H1 (cell line): ENCODE data around the gene PAX6. TPM values are rescaled to one million over a fixed set of nuclear protein-coding genes. Genes with fewer than 3 reads are reported as not detected.

ENCODE experiments used
- CTCF ChIA-PET: fragments of 300-600 bp; sonication (Branson Sonifier 250); formaldehyde crosslinking; loops from one replicate; lab custom pipeline; 2021; ENCODE audit not compliant: partially characterized antibody; lab: Charles Lee
- POLR2A ChIA-PET: fragments of 300-600 bp; sonication (Branson Sonifier 250); formaldehyde crosslinking; loops from one replicate; lab custom pipeline; 2021; ENCODE audit warnings: inconsistent platforms; ENCODE audit not compliant: partially characterized antibody; lab: Charles Lee
- DNase-seq, 2 experiments: peaks; one replicate each; pipeline versions ENCODE4 v3.0.0 to v3.0.0-alpha.2; 2010 to 2022; ENCODE audit warnings: low spot score in 2 of 2, low read depth in 1 of 2, mixed read lengths in 1 of 2
- FAIRE-seq: peaks from 2 replicates; lab custom pipeline; 2011; peaks lifted over from hg19 to GRCh38; lab: Jason Lieb, UNC
- H2AFZ ChIP-seq: 2 replicates; pipeline ENCODE4 v1.8.1; 2012; ENCODE audit warnings: low read length, inconsistent platforms
- H2AK5ac ChIP-seq: 2 replicates; pipeline ENCODE4 v1.6.1; 2013; ENCODE audit warnings: low read depth, low read length
- H2BK120ac ChIP-seq: replicated peaks from 2 replicates; pipeline ENCODE3; 2013; ENCODE audit warnings: low read depth, low read length, inconsistent platforms
- H2BK12ac ChIP-seq: 2 replicates; pipeline ENCODE4 v1.6.1; 2013; ENCODE audit warnings: low read depth, low read length
- H2BK15ac ChIP-seq: 2 replicates; pipeline ENCODE4 v1.6.1; 2013; ENCODE audit warnings: low read length
- H2BK20ac ChIP-seq: 2 replicates; pipeline ENCODE4 v1.6.1; 2013; ENCODE audit warnings: low read length
- H2BK5ac ChIP-seq: 2 replicates; pipeline ENCODE4 v1.6.1; 2013; ENCODE audit warnings: low read depth, low read length
- H3K14ac ChIP-seq: 2 replicates; pipeline ENCODE4 v1.6.1; 2013; ENCODE audit warnings: inconsistent platforms; ENCODE audit not compliant: insufficient read length
- H3K18ac ChIP-seq: 2 replicates; pipeline ENCODE4 v1.6.1; 2013; ENCODE audit warnings: low read length; ENCODE audit errors: extremely low read depth
- H3K23ac ChIP-seq: 2 replicates; pipeline ENCODE4 v1.6.1; 2013; ENCODE audit warnings: inconsistent platforms; ENCODE audit not compliant: insufficient read length
- H3K23me2 ChIP-seq: 2 replicates; pipeline ENCODE4 v1.6.1; 2013; ENCODE audit warnings: low read depth, low read length
- H3K27ac ChIP-seq: 2 replicates; pipeline ENCODE4 v1.6.1; 2011; ENCODE audit warnings: low read depth, low read length, inconsistent platforms
- H3K27me3 ChIP-seq, 4 experiments: replicated peaks in 1 of 4; 1 replicate in 1 of 4; 2 replicates in 3 of 4; pipeline versions ENCODE4 v1.6.1 to v1.8.1; 2011 to 2013; ENCODE audit warnings: low read length in 3 of 4, mild to moderate bottlenecking in 3 of 4, inconsistent platforms in 2 of 4, mixed read lengths in 2 of 4, moderate library complexity in 1 of 4; ENCODE audit not compliant: control insufficient read depth in 3 of 4, insufficient read depth in 3 of 4; ENCODE audit errors: extremely low read depth in 1 of 4
- H3K36me3 ChIP-seq, 4 experiments: 2 replicates each; pipeline versions ENCODE4 v1.6.1 to v1.8.1; 2011 to 2013; ENCODE audit warnings: mild to moderate bottlenecking in 4 of 4, low read length in 3 of 4, moderate library complexity in 2 of 4, control low read depth in 1 of 4, inconsistent platforms in 1 of 4; ENCODE audit not compliant: insufficient read depth in 4 of 4, control insufficient read depth in 2 of 4
- H3K4ac ChIP-seq: replicated peaks from 2 replicates; pipeline ENCODE3; 2013; ENCODE audit warnings: low read length, low read depth, mixed read lengths, inconsistent platforms; ENCODE audit not compliant: insufficient read length
- H3K4me1 ChIP-seq, 4 experiments: replicated peaks in 1 of 4; 1 replicate in 1 of 4; 2 replicates in 3 of 4; pipeline versions ENCODE4 v1.6.1 to v1.8.1; 2011 to 2013; ENCODE audit warnings: low read length in 3 of 4, inconsistent platforms in 2 of 4, mixed read lengths in 1 of 4; ENCODE audit not compliant: insufficient read depth in 4 of 4, control insufficient read depth in 3 of 4
- H3K4me2 ChIP-seq, 2 experiments: 2 replicates each; pipeline versions ENCODE4 v1.6.1 to v1.8.1; 2011 to 2013; ENCODE audit warnings: low read depth in 2 of 2, low read length in 2 of 2, control low read depth in 1 of 2, inconsistent platforms in 1 of 2, mild to moderate bottlenecking in 1 of 2; ENCODE audit not compliant: insufficient read depth in 1 of 2
- H3K4me3 ChIP-seq, 4 experiments: fragments of 200-600, 300-600 bp in 1 of 4; sonication (generic), shearing (Covaris generic), sonication (Bioruptor Twin) in 1 of 4; 2 replicates each; pipeline versions ENCODE4 v1.5.1 to v1.8.1; 2011 to 2016; ENCODE audit warnings: low read length in 4 of 4, low read depth in 3 of 4, control low read depth in 2 of 4, inconsistent platforms in 2 of 4, mild to moderate bottlenecking in 2 of 4, mixed read lengths in 1 of 4, moderate library complexity in 1 of 4; ENCODE audit not compliant: insufficient read depth in 2 of 4; ENCODE audit errors: extremely low read depth in 1 of 4
- H3K56ac ChIP-seq: replicated peaks from 2 replicates; pipeline ENCODE3; 2013; ENCODE audit warnings: low read depth, mild to moderate bottlenecking, mixed read lengths, low read length, inconsistent platforms; ENCODE audit not compliant: insufficient read length
- H3K79me1 ChIP-seq: 2 replicates; pipeline ENCODE4 v1.6.1; 2013; ENCODE audit warnings: low read depth, low read length, control low read depth
- H3K79me2 ChIP-seq, 2 experiments: 2 replicates each; pipeline versions ENCODE4 v1.6.1 to v1.8.1; 2012 to 2013; ENCODE audit warnings: low read length in 2 of 2, mild to moderate bottlenecking in 2 of 2, inconsistent platforms in 1 of 2; ENCODE audit not compliant: insufficient read depth in 2 of 2, control insufficient read depth in 1 of 2
- H3K9ac ChIP-seq, 4 experiments: replicated peaks in 1 of 4; 1 replicate in 1 of 4; 2 replicates in 3 of 4; pipeline versions ENCODE4 v1.6.1 to v1.8.1; 2011 to 2013; ENCODE audit warnings: low read depth in 3 of 4, low read length in 3 of 4, control low read depth in 2 of 4, mild to moderate bottlenecking in 2 of 4, moderate library complexity in 2 of 4, inconsistent platforms in 1 of 4; ENCODE audit errors: extremely low read depth in 1 of 4
- H3K9me3 ChIP-seq, 2 experiments: 2 replicates each; pipeline versions ENCODE4 v1.6.1 to v1.8.1; 2012 to 2013; ENCODE audit warnings: mild to moderate bottlenecking in 2 of 2, moderate library complexity in 2 of 2, control low read depth in 1 of 2, inconsistent platforms in 1 of 2, low read depth in 1 of 2, low read length in 1 of 2, mixed read lengths in 1 of 2; ENCODE audit not compliant: insufficient read depth in 2 of 2
- H4K20me1 ChIP-seq, 2 experiments: replicated peaks in 1 of 2; 2 replicates each; pipeline versions ENCODE3 to v1.8.1; 2011 to 2013; ENCODE audit warnings: inconsistent platforms in 2 of 2, low read length in 2 of 2, mild to moderate bottlenecking in 1 of 2; ENCODE audit not compliant: insufficient read depth in 2 of 2, control insufficient read depth in 1 of 2
- H4K5ac ChIP-seq: 2 replicates; pipeline ENCODE4 v1.6.1; 2013; ENCODE audit warnings: low read length, low read depth, mixed read lengths, inconsistent platforms; ENCODE audit not compliant: insufficient read length
- H4K8ac ChIP-seq: 2 replicates; pipeline ENCODE4 v1.8.0; 2013; ENCODE audit warnings: mild to moderate bottlenecking, moderate library complexity, low read length, inconsistent platforms; ENCODE audit not compliant: insufficient read depth; ENCODE audit errors: extremely low read depth
- H4K91ac ChIP-seq: replicated peaks from 2 replicates; pipeline ENCODE3; 2013; ENCODE audit warnings: low read length, mixed read lengths, inconsistent platforms; ENCODE audit not compliant: insufficient read length
- CBX8 ChIP-seq: fragments of 300-800, 300-1000 bp; sonication (generic); IDR thresholded peaks from 2 replicates; pipeline ENCODE4 v1.7.1; 2016; ENCODE audit warnings: low read depth, low read length, borderline replicate concordance
- EZH2 ChIP-seq: fragments of 200-600 bp; sonication (generic); IDR thresholded peaks from 2 replicates; pipeline ENCODE4 v1.7.1; 2012; ENCODE audit warnings: low read depth, mild to moderate bottlenecking, moderate library complexity, low read length, inconsistent platforms; ENCODE audit not compliant: severe bottlenecking
- RAD21 ChIP-seq, 2 experiments: IDR thresholded peaks in 1 of 2; conservative IDR thresholded peaks in 1 of 2; 2 replicates each; pipeline ENCODE4 v1.6.1; 2011; ENCODE audit warnings: low read depth in 2 of 2, low read length in 2 of 2, improper control_type of control experiment in 1 of 2, inconsistent platforms in 1 of 2, mild to moderate bottlenecking in 1 of 2, moderate library complexity in 1 of 2
- RNF2 ChIP-seq: fragments of 200-900, 300-1000 bp; sonication (generic); IDR thresholded peaks from 2 replicates; pipeline ENCODE4 v1.7.1; 2016; ENCODE audit warnings: borderline replicate concordance, low read depth, mild to moderate bottlenecking, antibody characterized with exemption, low read length; ENCODE audit not compliant: poor library complexity, severe bottlenecking; ENCODE audit errors: missing control alignments
- SIN3A ChIP-seq, 2 experiments: IDR thresholded peaks in 1 of 2; conservative IDR thresholded peaks in 1 of 2; 2 replicates each; pipeline ENCODE4 v1.6.1; 2011 to 2012; ENCODE audit warnings: low read length in 2 of 2, improper control_type of control experiment in 1 of 2, low read depth in 1 of 2, mild to moderate bottlenecking in 1 of 2
- SUZ12 ChIP-seq: fragments of 200-600 bp; sonication (generic); IDR thresholded peaks from 2 replicates; pipeline ENCODE4 v1.6.1; 2012; ENCODE audit warnings: mild to moderate bottlenecking, inconsistent platforms, low read length, moderate library complexity, mixed read lengths
- ZNF274 ChIP-seq: IDR thresholded peaks from 2 replicates; pipeline ENCODE4 v1.7.0; 2012; ENCODE audit warnings: low read length, borderline replicate concordance; ENCODE audit errors: extremely low read depth
- WGBS, 2 experiments: shearing (Covaris generic) in 1 of 2; methylation state at CpG; one replicate each; pipeline versions ENCODE4 v1.1.6 to v1.1.7; 2013 to 2015; ENCODE audit warnings: low lambda C conversion rate in 2 of 2, mixed read lengths in 2 of 2, inconsistent platforms in 1 of 2, low coverage in 1 of 2, missing lambda C conversion rate in 1 of 2; ENCODE audit not compliant: insufficient replicate concordance in 2 of 2, insufficient coverage in 1 of 2, insufficient read length in 1 of 2; ENCODE audit errors: extremely low coverage in 1 of 2, missing lambda C conversion rate in 1 of 2; 5-methylcytosine and 5-hydroxymethylcytosine counted together
- polyA plus RNA-seq, 7 experiments: library from polyadenylated mRNA; depleted of rRNA in 3 of 7; stranded (reverse) in 5 of 7; unstranded in 2 of 7; fragments of >200 nt in 5 of 7; fragments of 200-250 nt in 2 of 7; gene quantifications; 1 replicate in 5 of 7; 2 replicates in 1 of 7; 4 replicates in 1 of 7; pipeline versions ENCODE4 v1.2.1 to v1.2.3, GENCODE V29; 2011 to 2013; ENCODE audit warnings: missing spikeins in 2 of 7, mixed read lengths in 2 of 7
- total RNA-seq: library from RNA; stranded (reverse); fragmentation: NEBNext Ultra II Directional; extraction: Animal tissue kit (Norgen Biotek cat#: 25700); gene quantifications from 2 replicates; pipeline ENCODE4 v1.2.1, GENCODE V29; 2021

Gene PAX6
- total and polyA plus RNA-seq, 2 of the 8 experiments (the other 6 are each of a cell fraction or from before 2014, with no cell fraction given) = 0.30 to 0.65 TPM

DNA sequence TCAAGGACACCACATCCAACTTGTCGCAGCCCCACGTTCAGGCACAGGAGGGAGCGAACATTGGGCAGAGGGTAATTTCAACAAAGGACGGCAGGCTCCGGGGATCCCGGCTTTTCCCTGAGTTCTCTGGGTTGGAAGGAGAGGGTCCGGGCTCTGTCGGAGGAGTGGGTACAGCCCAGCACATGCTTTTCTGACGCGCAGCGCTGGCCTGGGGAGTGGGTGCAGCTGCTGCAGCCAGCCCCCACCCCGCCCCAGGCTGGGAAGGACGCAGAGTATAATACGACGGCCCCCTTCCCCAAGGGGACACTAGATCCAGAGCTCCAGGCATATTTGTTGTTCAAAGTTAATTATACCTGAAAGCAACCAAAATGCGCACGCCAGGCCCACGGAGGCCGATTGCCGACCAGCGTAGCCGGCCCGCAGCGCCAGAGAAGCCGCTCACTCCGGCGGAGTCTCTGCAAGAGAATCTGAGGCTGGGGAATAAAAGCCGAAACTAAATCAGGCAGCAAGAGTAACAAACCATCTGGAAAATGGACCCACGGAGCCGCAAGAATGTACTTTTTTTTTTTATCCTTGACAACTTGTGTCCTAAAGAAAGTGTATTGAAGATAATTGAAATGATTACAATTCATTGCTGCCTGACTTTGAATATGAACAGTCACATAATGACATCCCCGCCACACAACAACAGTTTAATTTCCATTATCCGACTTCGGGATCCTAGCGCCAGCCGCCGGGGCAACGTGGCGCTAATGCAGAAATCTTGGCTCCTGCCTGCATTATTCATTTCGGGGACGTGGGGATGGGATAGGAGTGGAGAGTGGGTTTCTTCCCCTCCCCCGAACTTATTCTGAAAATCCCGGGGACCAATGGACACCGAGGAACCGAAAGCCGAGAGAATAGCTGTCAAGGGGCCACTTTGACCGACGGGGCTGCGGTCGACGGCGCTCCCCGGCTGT lies 14.0 kb upstream of the PAX6 start:
- Histone ChIP-seq H3K27me3 (peaks cover 45 to 87% (median 75%) of the 10 kb centered on the region in 4 experiments), H3K14ac (no peak overlapping the region), H3K4me3 (peak overlapping the region; percentile 12 to 58 (median 24); a peak in 5 of 8 replicates), H2BK20ac (peak overlapping the region; percentile 34; the same call in 1 of the 2 replicates), H2AFZ (no peak overlapping the region), H3K4ac (no peak overlapping the region), H2AK5ac (no peak overlapping the region), H3K18ac (no peak overlapping the region; the same call in 1 of the 2 replicates), H3K79me1 (no peaks in the 10 kb centered on the region), H3K56ac (no peak overlapping the region), H3K27ac (no peak overlapping the region), H3K9me3 (no peaks in the 10 kb centered on the region), H4K91ac (no peak overlapping the region), H4K5ac (no peak overlapping the region), H2BK15ac (0 out of 2 replicates have a peak overlapping the region, but pooled peaks have one; percentile 77), H4K20me1 (peaks cover 2% of the 10 kb centered on the region in 2 experiments), H2BK5ac (no peak overlapping the region), H3K9ac (no peak overlapping the region), H3K36me3 (no peaks in the 10 kb centered on the region; a peak in 1 of 8 replicates), H2BK12ac (peak overlapping the region; percentile 55; the same call in 1 of the 2 replicates), H3K4me1 (peaks cover 25 to 47% (median 34%) of the 10 kb centered on the region in 4 experiments), H3K79me2 (no peaks in the 10 kb centered on the region), H3K4me2 (peak overlapping the region; percentile 65 to 68), H4K8ac (no peak overlapping the region; the same call in 1 of the 2 replicates), H2BK120ac (no peak overlapping the region), H3K23me2 (peaks cover 10% of the 10 kb centered on the region; the same call in 1 of the 2 replicates), H3K23ac (no peak overlapping the region)
- ChIA-PET CTCF (interaction anchor here (0.8 to 11.4 kb wide), 7 partner anchors 9 to 350 kb away, joined by 3 to 88 read pairs (median 4); no protein-coding TSS in a partner anchor), POLR2A (interaction anchor here (1.5 to 4.1 kb wide), 2 partner anchors 18 to 20 kb away, joined by 5 to 18 read pairs; no protein-coding TSS in a partner anchor)
- TF ChIP-seq RAD21 (IDR thresholded peaks at IDR 0.05 in 1 of 2, conservative IDR thresholded peaks at IDR 0.05 in 1 of 2; ENCODE audit: low read depth in 2 of 2, low read length in 2 of 2) (no peak), SUZ12 (peak; percentile 96), EZH2 (peak; percentile 97), RNF2 (peak; percentile 83), ZNF274 (no peak), SIN3A (conservative IDR thresholded peaks at IDR 0.05 in 1 of 2, IDR thresholded peaks at IDR 0.05 in 1 of 2; ENCODE audit: low read depth in 1 of 2, low read length in 2 of 2) (0 out of 4 replicates have a peak, but pooled peaks of 1 of the 2 experiments have one; percentile 41), CBX8 (peak; percentile 42; the same call in 1 of the 2 replicates)
- DNase-seq (peak in 1 of 2 experiments; percentile 69), FAIRE-seq (no peak)
- 2% methylated on average over 40 of the region's 52 CpGs; no CpG with 5 or more reads in 1 of the 2 experiments for WGBS, 2 experiments
